Measurements from ENCODE around the gene GPRC5C.

DNA sequence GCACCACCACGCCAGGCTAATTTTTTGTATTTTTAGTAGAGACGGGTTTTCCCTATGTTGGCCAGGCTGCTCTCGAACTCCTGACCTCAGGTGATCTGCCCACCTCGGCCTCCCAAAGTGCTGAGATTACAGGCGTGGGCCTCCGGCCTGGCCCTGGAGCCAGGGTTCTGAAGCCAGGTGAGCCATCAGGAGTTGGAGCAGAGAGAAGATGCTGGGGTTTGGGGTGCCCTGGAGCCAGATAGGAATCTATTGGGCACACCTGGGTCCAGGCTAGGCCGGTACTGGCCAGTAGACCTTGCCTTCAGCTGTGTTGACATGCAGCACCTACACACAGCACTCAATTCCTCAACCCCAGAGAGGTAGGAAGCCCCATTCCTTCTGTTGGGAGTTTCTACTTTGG is 29.1 kb downstream of the GPRC5C start:
- TF ChIP-seq POLR2A (IDR thresholded peaks at IDR 0.05) = no peak
- TF ChIP-seq, protein P1, sequence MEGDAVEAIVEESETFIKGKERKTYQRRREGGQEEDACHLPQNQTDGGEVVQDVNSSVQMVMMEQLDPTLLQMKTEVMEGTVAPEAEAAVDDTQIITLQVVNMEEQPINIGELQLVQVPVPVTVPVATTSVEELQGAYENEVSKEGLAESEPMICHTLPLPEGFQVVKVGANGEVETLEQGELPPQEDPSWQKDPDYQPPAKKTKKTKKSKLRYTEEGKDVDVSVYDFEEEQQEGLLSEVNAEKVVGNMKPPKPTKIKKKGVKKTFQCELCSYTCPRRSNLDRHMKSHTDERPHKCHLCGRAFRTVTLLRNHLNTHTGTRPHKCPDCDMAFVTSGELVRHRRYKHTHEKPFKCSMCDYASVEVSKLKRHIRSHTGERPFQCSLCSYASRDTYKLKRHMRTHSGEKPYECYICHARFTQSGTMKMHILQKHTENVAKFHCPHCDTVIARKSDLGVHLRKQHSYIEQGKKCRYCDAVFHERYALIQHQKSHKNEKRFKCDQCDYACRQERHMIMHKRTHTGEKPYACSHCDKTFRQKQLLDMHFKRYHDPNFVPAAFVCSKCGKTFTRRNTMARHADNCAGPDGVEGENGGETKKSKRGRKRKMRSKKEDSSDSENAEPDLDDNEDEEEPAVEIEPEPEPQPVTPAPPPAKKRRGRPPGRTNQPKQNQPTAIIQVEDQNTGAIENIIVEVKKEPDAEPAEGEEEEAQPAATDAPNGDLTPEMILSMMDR (IDR thresholded peaks at IDR 0.05) = no peak
